Testis (tissue), 2 donors: Measurements from ENCODE around the gene CALD1.

ENCODE experiments used
- CTCF ChIP-seq, 3 experiments: fragments of 450-650 bp in 2 of 3; fragments of 200-600 bp in 1 of 3; sonication (generic) in 1 of 3; IDR thresholded peaks; one replicate each; pipeline ENCODE4 v1.5.1; 2016 to 2019; ENCODE audit warnings: antibody characterized with exemption in 3 of 3, mild to moderate bottlenecking in 2 of 3, moderate library complexity in 1 of 3
- POLR2A ChIP-seq: fragments of 450-650 bp; IDR thresholded peaks from one replicate; pipeline ENCODE4 v1.6.1; 2017; ENCODE audit warnings: antibody characterized with exemption, mild to moderate bottlenecking, moderate library complexity

GRCh38 chr7:134882481-134882880 is 103.0 kb downstream of the CALD1 start:
- TF ChIP-seq CTCF (IDR thresholded peaks at IDR 0.05) (no peak), POLR2A (no peak)
